ENCODE results near the gene SEBOX. TPM values are rescaled to one million over a fixed set of nuclear protein-coding genes. Genes with fewer than 3 reads are reported as not detected.

The SEBOX gene
- total and polyA plus RNA-seq, 4 experiments from 2014 or later = not detected

DNA sequence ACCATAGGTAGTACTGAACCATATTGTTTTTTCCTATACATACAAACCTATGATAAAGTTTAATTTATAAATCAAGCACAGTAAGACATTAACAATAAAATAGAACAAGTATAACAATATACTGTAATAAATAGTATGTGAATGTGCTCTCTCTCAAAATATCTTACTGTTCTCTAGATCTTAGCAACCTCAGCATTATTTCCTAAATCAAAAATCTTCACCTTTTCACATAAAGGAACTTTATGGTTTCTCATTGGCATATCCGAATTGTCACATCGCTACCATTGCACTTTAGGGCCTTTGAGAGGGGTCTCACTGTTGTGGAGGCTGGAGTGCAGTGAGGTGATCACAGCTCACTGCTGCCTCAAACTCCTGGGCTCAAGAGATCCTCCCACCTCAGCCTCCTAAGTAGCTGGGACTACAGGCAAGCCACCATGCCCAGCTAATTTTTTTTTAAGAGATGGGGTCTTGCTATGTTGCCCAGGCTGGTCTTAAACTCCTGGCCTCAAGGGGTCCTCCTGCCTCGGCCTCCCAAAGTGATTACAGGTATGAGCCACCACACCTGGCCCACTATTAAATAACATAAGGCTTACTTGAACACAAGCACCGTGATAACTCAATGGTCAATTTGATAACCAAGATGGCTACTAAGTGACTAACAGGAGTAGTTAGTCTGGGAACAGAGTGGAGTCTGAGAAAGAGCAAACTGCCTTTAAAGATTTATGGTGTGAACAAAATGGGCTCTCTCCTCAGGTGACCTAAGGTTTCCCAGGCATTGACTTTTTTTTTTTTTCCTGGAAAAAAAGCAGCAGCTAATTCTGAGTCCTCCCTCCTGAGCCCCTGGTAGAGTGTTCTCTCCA lies 48.9 kb downstream of the SEBOX start:
- CTCF ChIA-PET (ENCODE audit: partially characterized antibody) = no interaction called here
- Mint-ChIP-seq H3K27ac (no peak overlapping the region), H3K4me3 (peak overlapping the region in 2 of 8 donors; percentile 4 to 95), H3K9me3 (no peaks in the 10 kb centered on the region), H3K36me3 (no peaks in the 10 kb centered on the region), H3K27me3 (no peaks in the 10 kb centered on the region), H3K4me1 (peaks cover 15 to 32% (median 21%) of the 10 kb centered on the region in 4 donors)
- no peaks in the 10 kb centered on the region for H3K27me3 ChIP-seq (ENCODE audit: insufficient read depth, low read length)
- no peak overlapping the region for H3K27ac ChIP-seq (ENCODE audit: low read depth, low read length)
- DNase-seq = no peak
- intact Hi-C loops (cut with micrococcal nuclease) = no loop called here
- H3K9me3 ChIP-seq (ENCODE audit: control insufficient read depth in 1 of 2, low read length in 2 of 2) = no peaks in the 10 kb centered on the region
- no peak overlapping the region for H3K4me3 ChIP-seq (ENCODE audit: low read length in 2 of 2)
- POLR2A ChIA-PET (ENCODE audit: partially characterized antibody) = no interaction called here
- peaks cover 19% of the 10 kb centered on the region for H3K4me1 ChIP-seq (ENCODE audit: insufficient read depth, low read length)
- no peaks in the 10 kb centered on the region for H3K36me3 ChIP-seq (ENCODE audit: insufficient read depth, low read length)

GRCh38 chr17:28313841-28314240 lies 51.2 kb downstream of the SEBOX start:
- Histone ChIP-seq H3K27me3 (ENCODE audit: insufficient read depth, low read length) (no peaks in the 10 kb centered on the region), H3K36me3 (ENCODE audit: insufficient read depth, low read length) (no peaks in the 10 kb centered on the region), H3K9me3 (ENCODE audit: control insufficient read depth in 1 of 2, low read length in 2 of 2) (no peaks in the 10 kb centered on the region), H3K4me1 (ENCODE audit: insufficient read depth, low read length) (peaks cover 8% of the 10 kb centered on the region), H3K4me3 (ENCODE audit: low read length in 2 of 2) (no peak overlapping the region), H3K27ac (ENCODE audit: low read depth, low read length) (no peak overlapping the region)
- no peak for DNase-seq
- peak overlapping the region in 1 of 7 donors; percentile 50 for H3K27ac Mint-ChIP-seq
- no peak overlapping the region for H3K4me3 Mint-ChIP-seq
- H3K4me1 Mint-ChIP-seq = peaks cover 4 to 15% (median 9%) of the 10 kb centered on the region in 4 donors
- H3K9me3 Mint-ChIP-seq = no peaks in the 10 kb centered on the region
- CTCF ChIA-PET (ENCODE audit: partially characterized antibody) = no interaction called here
- POLR2A ChIA-PET (ENCODE audit: partially characterized antibody) = no interaction called here
- H3K36me3 Mint-ChIP-seq = no peaks in the 10 kb centered on the region
- intact Hi-C loops (cut with micrococcal nuclease) = no loop called here
- no peaks in the 10 kb centered on the region for H3K27me3 Mint-ChIP-seq

Small RNA genes lying within 50 kb of the gene (microRNA-seq; reads per million reads assigned to microRNA genes)
- gene MIR4723 (ENCODE audit: borderline microRNAs expressed, borderline number of aligned reads, borderline replicate concordance) = 0.72 reads per million

Other genes with a start within 250 kb of the SEBOX start
- 1 to 10 TPM; 2.4 to 2.6 TPM for gene TMEM97, start 46.0 kb downstream of the SEBOX start, total RNA-seq
- 1 to 10 TPM; 5.5 to 6.2 TPM for gene TMEM97, start 46.0 kb downstream of the SEBOX start, polyA plus RNA-seq
- gene IFT20, start 29.7 kb downstream of the SEBOX start, total RNA-seq = 10 to 100 TPM; 42.9 to 43.6 TPM
- 10 to 100 TPM; 38.7 to 63.7 TPM for gene IFT20, start 29.7 kb downstream of the SEBOX start, polyA plus RNA-seq
- gene TNFAIP1, start 29.4 kb downstream of the SEBOX start, total RNA-seq = 10 to 100 TPM; 26.2 to 32.1 TPM
- gene TNFAIP1, start 29.4 kb downstream of the SEBOX start, polyA plus RNA-seq = 10 to 100 TPM in 1 of 2 donors, 1 to 10 TPM in 1; 4.1 to 16.1 TPM
- 10 to 100 TPM; 27.8 to 28.7 TPM for gene POLDIP2, start 7.7 kb downstream of the SEBOX start, total RNA-seq
- 100 to 1,000 TPM in 1 of 2 donors, 10 to 100 TPM in 1; 67.8 to 125 TPM for gene POLDIP2, start 7.7 kb downstream of the SEBOX start, polyA plus RNA-seq
- under 1 TPM in 1 of 2 experiments, not detected in 1; 0.28 TPM for gene VTN, start 5.1 kb upstream of the SEBOX start, total RNA-seq
- not detected for gene VTN, start 5.1 kb upstream of the SEBOX start, polyA plus RNA-seq
- 10 to 100 TPM; 37.6 to 40.3 TPM for gene SARM1, start 6.5 kb upstream of the SEBOX start, total RNA-seq
- gene SARM1, start 6.5 kb upstream of the SEBOX start, polyA plus RNA-seq = 1 to 10 TPM; 7.3 to 9.7 TPM
- 1 to 10 TPM; 2.4 to 2.6 TPM for gene SLC46A1, start 41.0 kb upstream of the SEBOX start, total RNA-seq
- gene SLC46A1, start 41.0 kb upstream of the SEBOX start, polyA plus RNA-seq = 1 to 10 TPM in 1 of 2 donors, not detected in 1; 2.3 TPM
- gene SLC13A2, start 108.4 kb upstream of the SEBOX start, total RNA-seq = not detected
- not detected for gene SLC13A2, start 108.4 kb upstream of the SEBOX start, polyA plus RNA-seq
- gene FOXN1, start 141.1 kb upstream of the SEBOX start, total RNA-seq = not detected
- not detected for gene FOXN1, start 141.1 kb upstream of the SEBOX start, polyA plus RNA-seq
- 10 to 100 TPM; 38.8 to 39.6 TPM for gene UNC119, start 187.4 kb upstream of the SEBOX start, total RNA-seq
- 10 to 100 TPM; 31.8 to 44.0 TPM for gene UNC119, start 187.4 kb upstream of the SEBOX start, polyA plus RNA-seq
- 10 to 100 TPM; 57.9 to 58.2 TPM for gene PIGS, start 206.3 kb upstream of the SEBOX start, total RNA-seq
- gene PIGS, start 206.3 kb upstream of the SEBOX start, polyA plus RNA-seq = 10 to 100 TPM; 57.3 to 69.8 TPM
- gene ALDOC, start 211.7 kb upstream of the SEBOX start, total RNA-seq = 10 to 100 TPM; 30.1 to 33.7 TPM
- 10 to 100 TPM; 50.2 to 62.2 TPM for gene ALDOC, start 211.7 kb upstream of the SEBOX start, polyA plus RNA-seq
- gene SPAG5, start 233.8 kb upstream of the SEBOX start, total RNA-seq = 10 to 100 TPM in 1 of 2 experiments, 1 to 10 TPM in 1; 9.2 to 10.2 TPM
- 1 to 10 TPM in 1 of 2 donors, not detected in 1; 1.4 TPM for gene SPAG5, start 233.8 kb upstream of the SEBOX start, polyA plus RNA-seq
- gene RSKR, start 249.0 kb upstream of the SEBOX start, total RNA-seq = 10 to 100 TPM; 27.2 to 29.6 TPM
- gene RSKR, start 249.0 kb upstream of the SEBOX start, polyA plus RNA-seq = not detected